ENCODE measurements around the gene ETS1.

ETS1 gene

GRCh38 chr11:128493570-128493965, 93.8 kb downstream of the ETS1 start:
- H3K4me3 ChIP-seq (replicated peaks; ENCODE audit: low read depth, low read length), result no peak overlapping the region
- TF ChIP-seq CTCF (IDR thresholded peaks at IDR 0.05; ENCODE audit: low read length, missing control alignments), result no peak
- DNase-seq (ENCODE audit: low read depth), result no peak

- TF ChIP-seq CTCF (IDR thresholded peaks at IDR 0.05; ENCODE audit: low read length, missing control alignments), result no peak
- H3K4me3 ChIP-seq (replicated peaks; ENCODE audit: low read depth, low read length), result no peak overlapping the region
- DNase-seq (ENCODE audit: low read depth), result no peak
Measured at GRCh38 chr11:128492903-128493569, 94.3 kb downstream of the ETS1 start.

- no peak for TF ChIP-seq CTCF (IDR thresholded peaks at IDR 0.05; ENCODE audit: low read length, missing control alignments)
- peak; percentile 81 for DNase-seq (ENCODE audit: low read depth)
- no peak overlapping the region for H3K4me3 ChIP-seq (replicated peaks; ENCODE audit: low read depth, low read length)
Measured at GRCh38 chr11:128492461-128492860, 94.9 kb downstream of the ETS1 start.

- no peak for DNase-seq (ENCODE audit: low read depth)
- no peak overlapping the region for H3K4me3 ChIP-seq (replicated peaks; ENCODE audit: low read depth, low read length)
- TF ChIP-seq CTCF (IDR thresholded peaks at IDR 0.05; ENCODE audit: low read length, missing control alignments), result no peak
Measured at GRCh38 chr11:128491195-128491936, 96.0 kb downstream of the ETS1 start.

- no peak for DNase-seq (ENCODE audit: low read depth)
- no peak for TF ChIP-seq CTCF (IDR thresholded peaks at IDR 0.05; ENCODE audit: low read length, missing control alignments)
- no peak overlapping the region for H3K4me3 ChIP-seq (replicated peaks; ENCODE audit: low read depth, low read length)
Measured at GRCh38 chr11:128490092-128490491, 97.3 kb downstream of the ETS1 start.

- DNase-seq (ENCODE audit: low read depth), result peak; percentile 94
- no peak overlapping the region for H3K4me3 ChIP-seq (replicated peaks; ENCODE audit: low read depth, low read length)
- no peak for TF ChIP-seq CTCF (IDR thresholded peaks at IDR 0.05; ENCODE audit: low read length, missing control alignments)
Measured at GRCh38 chr11:128488471-128488870, 98.9 kb downstream of the ETS1 start.

Data from fibroblast of pulmonary artery (primary cell).